Skeletal muscle tissue (tissue), 4 donors: ENCODE data around the gene MBOAT7. TPM values are rescaled to one million over a fixed set of nuclear protein-coding genes. Genes with fewer than 3 reads are reported as not detected.
A peak's percentile ranks its signal among the peaks of the same experiment; 100 is the strongest.

Source experiments
- H3K27ac ChIP-seq: one replicate; pipeline ENCODE4 v1.7.0; 2013; ENCODE audit warnings: mild to moderate bottlenecking, low read depth, low read length, inconsistent platforms
- H3K27me3 ChIP-seq, 3 donors: one replicate each; pipeline ENCODE4 v1.7.0; 2013; ENCODE audit warnings: low read length in 3 of 3; ENCODE audit not compliant: control insufficient read depth in 3 of 3, insufficient read depth in 3 of 3
- H3K36me3 ChIP-seq, 3 donors: one replicate each; pipeline ENCODE4 v1.7.0; 2013; ENCODE audit warnings: low read length in 3 of 3; ENCODE audit not compliant: control insufficient read depth in 3 of 3, insufficient read depth in 3 of 3
- H3K4me1 ChIP-seq, 3 donors: one replicate each; pipeline ENCODE4 v1.7.0; 2013; ENCODE audit warnings: low read length in 3 of 3, mild to moderate bottlenecking in 3 of 3; ENCODE audit not compliant: control insufficient read depth in 3 of 3, insufficient read depth in 3 of 3
- H3K4me3 ChIP-seq, 3 donors: one replicate each; pipeline ENCODE4 v1.7.0; 2013; ENCODE audit warnings: low read length in 3 of 3
- H3K9ac ChIP-seq, 3 donors: one replicate each; pipeline ENCODE4 v1.7.0; 2013; ENCODE audit warnings: low read length in 3 of 3, mild to moderate bottlenecking in 3 of 3, moderate library complexity in 2 of 3, low read depth in 1 of 3
- H3K9me3 ChIP-seq, 3 donors: one replicate each; pipeline ENCODE4 v1.7.0; 2013; ENCODE audit warnings: low read length in 3 of 3; ENCODE audit not compliant: control insufficient read depth in 3 of 3
- total RNA-seq: library from RNA; depleted of rRNA; stranded (reverse); fragments of >200 nt; gene quantifications from one replicate; pipeline ENCODE4 v1.2.3, GENCODE V29; 2014
- donor health status: Osteomylitis.

The MBOAT7 gene
- total RNA-seq, 1 donor from 2014 or later: 8.9 TPM

DNA sequence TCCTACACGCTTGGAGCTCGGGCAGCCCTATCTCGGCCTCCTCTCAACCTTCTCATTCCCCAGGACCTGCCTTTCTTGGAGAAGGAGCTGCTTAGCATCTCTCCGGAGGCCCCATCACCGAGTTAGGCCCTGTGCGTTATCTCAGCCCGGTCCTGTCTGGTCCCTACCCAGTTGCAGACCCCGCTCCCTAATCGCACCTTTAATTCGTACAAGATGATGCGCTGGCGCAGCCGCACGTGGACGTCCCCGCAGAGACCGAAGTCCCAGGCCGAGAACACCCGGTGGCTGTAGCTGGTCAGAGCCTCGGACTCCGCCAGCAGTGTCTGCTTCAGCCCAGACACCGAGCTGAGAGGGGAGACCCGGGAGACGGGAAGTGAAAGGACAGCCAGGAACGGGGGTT, 24.2 kb downstream of the MBOAT7 start:
- H3K9ac ChIP-seq: no peak overlapping the region
- no peaks in the 10 kb centered on the region for H3K9me3 ChIP-seq
- no peaks in the 10 kb centered on the region for H3K36me3 ChIP-seq
- no peak overlapping the region for H3K4me3 ChIP-seq
- peaks cover 5 to 33% (median 15%) of the 10 kb centered on the region in 3 donors for H3K27me3 ChIP-seq
- H3K4me1 ChIP-seq: peaks cover 14 to 25% (median 22%) of the 10 kb centered on the region in 3 donors
- H3K27ac ChIP-seq: no peak overlapping the region

DNA sequence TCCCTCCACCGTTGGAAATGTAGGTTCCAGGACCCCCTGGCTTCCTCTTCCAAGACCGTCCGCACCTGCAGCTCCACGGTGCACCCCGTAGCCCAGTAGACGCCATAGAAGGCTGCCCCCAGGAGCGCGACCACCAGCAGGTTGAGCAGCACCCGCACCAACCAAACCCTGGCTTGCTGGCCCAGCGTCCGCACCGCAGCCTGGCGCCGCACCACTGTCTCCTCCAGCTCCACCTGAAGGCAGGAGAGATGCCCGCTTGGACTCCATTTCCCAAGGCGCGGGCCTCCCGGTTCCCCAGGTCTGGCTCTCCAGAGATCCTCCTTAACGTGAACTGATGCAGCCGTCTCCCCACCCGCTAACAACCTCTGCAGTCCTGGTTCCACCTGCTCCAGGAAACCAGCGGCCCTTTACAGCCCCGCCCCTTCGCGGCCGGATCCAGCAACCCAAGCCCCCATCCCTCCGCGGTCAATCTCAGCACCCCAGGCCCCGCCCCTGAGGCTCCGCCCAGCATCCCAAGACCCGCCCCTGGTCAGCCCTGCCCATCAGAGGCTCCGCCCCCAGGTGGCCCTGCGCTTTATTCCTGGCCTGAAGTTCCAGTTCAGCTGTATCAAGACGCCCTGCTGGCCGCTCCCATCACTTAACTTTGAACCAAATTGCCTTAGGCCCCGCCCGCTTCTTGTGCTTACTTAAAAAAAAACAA, 24.9 kb downstream of the MBOAT7 start:
- Histone ChIP-seq H3K4me3 (peak overlapping the region in 1 of 3 donors; percentile 45), H3K4me1 (peaks cover 16 to 28% (median 26%) of the 10 kb centered on the region in 3 donors), H3K27ac (no peak overlapping the region)

DNA sequence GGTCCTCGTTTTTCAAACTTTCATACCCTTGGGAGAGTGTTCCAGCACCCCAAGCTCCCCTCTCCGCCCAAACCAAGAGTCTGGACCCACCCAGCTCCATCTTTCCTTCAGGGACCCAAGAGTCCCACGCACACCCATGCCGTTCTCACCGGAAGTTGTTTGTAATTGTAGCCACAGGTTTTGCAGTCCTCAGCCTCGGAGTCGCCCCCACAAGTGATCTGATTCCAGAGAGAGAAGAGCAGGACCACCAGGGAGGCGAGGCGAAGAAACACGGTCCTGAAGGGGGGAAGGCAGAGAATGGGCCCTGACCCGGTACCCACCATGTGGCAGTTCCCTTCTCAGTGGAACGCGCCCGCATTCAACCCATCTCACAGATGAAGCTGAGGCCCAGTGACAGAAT, 26.5 kb downstream of the MBOAT7 start:
- H3K4me3 ChIP-seq: no peak overlapping the region
- peaks cover 0 to 3% (median 3%) of the 10 kb centered on the region in 3 donors for H3K36me3 ChIP-seq
- H3K27me3 ChIP-seq: peaks cover 5 to 28% (median 15%) of the 10 kb centered on the region in 3 donors
- H3K27ac ChIP-seq: no peak overlapping the region
- no peak overlapping the region for H3K9ac ChIP-seq
- peaks cover 27 to 36% (median 36%) of the 10 kb centered on the region in 3 donors for H3K4me1 ChIP-seq
- no peaks in the 10 kb centered on the region for H3K9me3 ChIP-seq

More for the DNA sequence above, 24.9 kb downstream of the MBOAT7 start:
- Histone ChIP-seq H3K9me3 (no peaks in the 10 kb centered on the region), H3K36me3 (no peaks in the 10 kb centered on the region), H3K9ac (no peak overlapping the region), H3K27me3 (peaks cover 5 to 33% (median 15%) of the 10 kb centered on the region in 3 donors)

DNA sequence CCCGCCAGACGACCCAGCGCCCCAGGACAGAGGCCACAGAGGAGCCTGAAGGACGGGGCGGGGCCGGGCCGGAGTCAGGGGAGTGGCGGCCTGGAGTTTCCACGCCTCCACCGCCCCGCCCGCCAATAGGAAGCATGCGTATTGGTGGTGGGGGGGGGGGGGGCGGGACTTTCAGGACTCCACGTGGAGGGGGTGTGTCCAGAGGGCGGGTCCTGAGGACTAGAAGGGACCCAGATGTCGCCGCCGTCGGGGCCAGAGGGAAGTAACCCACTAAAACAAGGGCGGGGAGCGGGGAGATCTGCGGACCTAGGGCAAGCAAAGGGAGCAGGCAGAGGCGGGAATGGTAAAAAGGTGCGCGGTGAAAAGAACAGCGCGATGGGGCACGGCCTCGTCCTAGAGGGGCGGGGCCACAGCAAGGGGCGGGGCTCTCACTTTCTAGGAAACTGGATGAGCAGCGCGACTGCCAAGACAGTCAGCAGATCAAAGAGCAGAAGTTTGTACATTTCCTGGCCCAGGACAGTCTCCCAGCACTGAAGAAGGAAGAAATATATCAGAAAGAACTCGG, 27.1 kb downstream of the MBOAT7 start:
- Histone ChIP-seq H3K27ac (no peak overlapping the region), H3K36me3 (peaks cover 4 to 7% (median 5%) of the 10 kb centered on the region in 3 donors), H3K4me1 (peaks cover 27 to 36% (median 36%) of the 10 kb centered on the region in 3 donors), H3K9me3 (no peaks in the 10 kb centered on the region), H3K9ac (no peak overlapping the region), H3K4me3 (peak overlapping the region in 2 of 3 donors; percentile 30 to 68), H3K27me3 (peaks cover 5 to 28% (median 15%) of the 10 kb centered on the region in 3 donors)

DNA sequence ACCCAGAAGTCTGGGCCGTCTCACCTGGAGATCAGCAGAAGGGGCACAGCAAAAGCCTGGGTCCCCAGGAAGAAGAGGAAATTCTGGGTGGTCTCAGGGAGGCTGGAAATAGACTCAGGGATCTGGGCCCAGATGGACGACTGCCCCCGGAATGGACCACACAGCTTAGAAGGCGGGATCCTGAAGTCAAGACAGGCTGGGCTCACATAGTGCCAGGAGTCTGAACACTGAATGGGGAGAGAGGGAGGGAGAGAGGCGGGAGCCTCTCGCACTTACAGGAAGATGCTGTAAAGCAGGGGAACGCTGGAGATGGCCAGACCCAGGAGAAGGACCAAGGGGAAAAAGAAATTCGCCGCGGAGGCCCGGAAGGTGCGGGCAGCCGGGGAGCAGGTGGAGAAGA, 28.5 kb downstream of the MBOAT7 start:
- Histone ChIP-seq H3K4me1 (peaks cover 27 to 36% (median 36%) of the 10 kb centered on the region in 3 donors), H3K27ac (no peak overlapping the region), H3K27me3 (peaks cover 5 to 28% (median 11%) of the 10 kb centered on the region in 3 donors), H3K4me3 (peak overlapping the region; percentile 75 to 88 (median 79)), H3K9ac (peak overlapping the region; percentile 79 to 90 (median 84)), H3K36me3 (peaks cover 15 to 22% (median 17%) of the 10 kb centered on the region in 3 donors), H3K9me3 (no peaks in the 10 kb centered on the region)

DNA sequence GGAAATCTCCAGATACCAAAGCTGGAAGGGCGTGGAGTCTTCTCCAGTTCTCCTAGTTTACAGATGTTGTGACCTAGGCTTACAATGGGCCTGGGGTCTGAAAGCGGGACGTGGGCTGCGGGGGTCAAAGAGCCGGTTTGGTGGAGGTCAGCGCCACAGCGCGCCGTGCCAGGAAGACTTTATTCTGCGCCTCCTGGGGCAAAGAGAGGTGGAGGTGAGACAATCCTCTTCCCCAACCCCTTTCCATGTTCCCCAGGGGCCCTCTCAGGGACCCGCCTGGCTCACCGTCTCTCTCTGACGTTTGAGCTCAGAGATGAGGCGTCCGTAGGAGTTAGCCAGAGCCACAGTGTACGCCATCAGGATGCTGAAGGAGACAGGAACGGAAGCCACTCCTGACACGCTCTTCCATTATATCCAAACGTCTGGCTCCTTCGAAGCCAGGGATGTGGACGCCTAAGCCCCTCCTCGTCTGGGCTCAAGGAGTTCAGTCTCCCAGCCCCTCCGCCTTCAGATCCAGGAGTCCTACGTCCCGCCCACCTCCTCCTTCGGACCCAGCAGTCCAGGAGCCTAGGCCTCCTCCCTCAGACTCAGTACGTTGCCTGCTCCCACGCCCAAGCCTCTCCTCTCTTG, 29.1 kb downstream of the MBOAT7 start:
- no peaks in the 10 kb centered on the region for H3K9me3 ChIP-seq
- peak overlapping the region; percentile 75 to 88 (median 79) for H3K4me3 ChIP-seq
- peak overlapping the region; percentile 79 to 90 (median 84) for H3K9ac ChIP-seq
- peaks cover 27 to 36% (median 36%) of the 10 kb centered on the region in 3 donors for H3K4me1 ChIP-seq
- peaks cover 2 to 25% (median 10%) of the 10 kb centered on the region in 3 donors for H3K27me3 ChIP-seq
- peaks cover 18 to 24% (median 21%) of the 10 kb centered on the region in 3 donors for H3K36me3 ChIP-seq
- H3K27ac ChIP-seq: peak overlapping the region; percentile 86

DNA sequence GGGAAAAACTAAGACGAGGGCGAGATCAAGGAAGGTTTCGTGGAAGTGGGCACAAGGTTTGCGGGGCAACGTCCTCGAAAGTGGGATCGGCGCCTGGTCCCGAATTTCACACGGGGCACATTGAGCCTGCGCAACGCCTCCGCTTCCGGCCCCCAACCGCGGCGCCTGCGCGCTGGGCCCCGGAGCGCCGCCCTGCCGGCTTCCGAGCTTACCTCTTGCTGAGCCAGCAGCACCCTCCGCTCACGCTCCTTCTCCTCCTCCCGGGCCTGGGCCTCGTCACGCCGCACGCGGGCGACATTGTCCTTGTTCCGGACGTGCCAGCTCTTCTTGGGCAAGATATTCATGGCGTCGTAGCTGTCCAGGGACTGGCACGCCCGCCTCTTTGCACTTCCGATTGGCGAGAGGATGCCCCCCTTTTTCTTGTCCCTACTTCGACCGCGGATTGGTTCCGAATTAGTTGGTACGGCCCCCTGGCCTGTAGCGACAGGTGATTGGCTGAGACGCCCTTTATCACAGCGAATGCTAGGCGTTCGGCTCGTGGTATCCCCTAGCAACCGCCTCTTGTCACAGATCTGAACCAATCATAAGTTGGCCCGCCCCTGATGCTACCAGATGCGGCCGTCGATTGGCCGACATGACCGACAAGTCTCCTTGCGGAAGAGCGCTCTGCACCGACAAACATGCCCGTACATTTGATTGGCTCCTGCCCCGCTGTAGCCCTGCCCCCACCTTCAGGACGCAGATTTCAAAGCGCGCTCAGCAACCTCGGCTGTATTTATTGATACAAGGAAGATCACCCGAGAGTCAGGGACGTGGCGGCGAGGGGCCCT, 29.8 kb downstream of the MBOAT7 start, which contains the start of gene LENG1:
LENG1 (minus strand) TSS at position 370 of the 830 bp plus-strand sequence; CDS start at position 344, 26 bp downstream.
- Histone ChIP-seq H3K27ac (peak within 1 kb of the TSS; percentile 93), H3K4me3 (peak within 1 kb of the TSS; percentile 94 to 97 (median 95)), H3K4me1 (peaks cover 27 to 36% (median 36%) of the 10 kb centered on the region in 3 donors), H3K27me3 (peaks cover 0 to 18% (median 5%) of the 10 kb centered on the region in 3 donors), H3K36me3 (peaks cover 25 to 30% (median 26%) of the 10 kb centered on the region in 3 donors), H3K9ac (peak within 1 kb of the TSS; percentile 84 to 95 (median 92)), H3K9me3 (no peaks in the 10 kb centered on the region)

DNA sequence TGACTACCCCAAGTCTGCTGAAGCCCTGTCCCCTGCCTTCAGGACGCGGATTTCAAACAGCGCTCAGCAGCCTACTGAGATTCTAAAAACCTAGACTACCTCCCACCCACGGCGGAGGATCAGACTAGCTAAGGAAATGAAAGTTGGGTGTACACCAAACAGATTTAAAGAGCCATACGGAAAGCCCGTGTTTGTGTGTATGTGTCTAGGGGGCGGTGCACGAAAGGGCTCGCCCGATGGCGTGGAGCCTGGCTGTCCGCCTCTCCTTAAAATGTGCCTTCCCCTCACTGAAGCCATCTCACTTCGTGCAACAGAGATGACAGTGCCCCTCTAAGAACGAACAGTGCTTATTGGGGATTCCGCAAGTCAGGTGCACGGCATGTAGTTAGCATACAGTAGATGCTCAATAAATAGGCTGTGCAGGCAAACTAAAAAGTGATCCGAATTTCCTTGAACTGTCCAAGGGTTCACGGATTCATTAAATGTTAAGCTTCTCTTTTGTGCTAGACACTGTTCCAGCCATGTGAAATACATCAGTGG, 30.5 kb downstream of the MBOAT7 start:
- Histone ChIP-seq H3K27ac (peak overlapping the region; percentile 93), H3K4me3 (peak overlapping the region; percentile 94 to 97 (median 95)), H3K9ac (peak overlapping the region; percentile 81 to 95 (median 92)), H3K27me3 (peaks cover 0 to 12% (median 0%) of the 10 kb centered on the region in 3 donors), H3K9me3 (no peaks in the 10 kb centered on the region), H3K4me1 (peaks cover 29 to 36% (median 31%) of the 10 kb centered on the region in 3 donors), H3K36me3 (peaks cover 31 to 37% (median 33%) of the 10 kb centered on the region in 3 donors)

DNA sequence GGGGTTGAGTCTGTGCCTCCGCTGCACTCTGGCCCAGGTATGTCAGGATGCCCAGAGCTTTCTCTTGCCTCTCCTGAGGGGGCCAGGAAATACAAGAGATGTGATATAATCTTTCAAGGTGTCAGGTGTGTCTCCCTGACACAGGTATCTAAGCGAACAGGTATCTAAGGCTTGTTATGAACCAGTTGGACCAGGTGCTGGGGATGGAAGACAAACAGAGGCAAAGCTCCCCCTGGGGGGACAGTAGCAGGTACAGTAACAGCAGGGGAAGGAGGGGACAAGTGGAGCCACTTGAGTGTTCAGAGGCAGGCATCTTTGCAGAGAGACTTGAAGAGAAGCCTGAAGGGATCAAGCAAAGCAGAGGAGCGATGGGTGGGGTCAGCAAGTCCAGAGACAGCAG, 32.4 kb downstream of the MBOAT7 start:
- H3K36me3 ChIP-seq: peaks cover 48 to 54% (median 48%) of the 10 kb centered on the region in 3 donors
- H3K4me1 ChIP-seq: peaks cover 25 to 29% (median 26%) of the 10 kb centered on the region in 3 donors
- H3K9me3 ChIP-seq: no peaks in the 10 kb centered on the region
- H3K27me3 ChIP-seq: no peaks in the 10 kb centered on the region
- no peak overlapping the region for H3K4me3 ChIP-seq
- H3K27ac ChIP-seq: no peak overlapping the region
- no peak overlapping the region for H3K9ac ChIP-seq
